GM19372 (cell line): ENCODE data around the gene DDAH1.
"Not testable (repeated sequence)": the region's sequence is repeated elsewhere in the genome, so short reads cannot be mapped to it uniquely, and the experiment has no call there.

Source experiments
- ATAC-seq: cut with Tn5 transposase; IDR thresholded peaks from one replicate; pipeline ENCODE4 v1.9.1; 2021; ENCODE audit warnings: mild to moderate bottlenecking, low read depth, moderate library complexity; ENCODE audit not compliant: unreplicated experiment

DDAH1 gene

DNA sequence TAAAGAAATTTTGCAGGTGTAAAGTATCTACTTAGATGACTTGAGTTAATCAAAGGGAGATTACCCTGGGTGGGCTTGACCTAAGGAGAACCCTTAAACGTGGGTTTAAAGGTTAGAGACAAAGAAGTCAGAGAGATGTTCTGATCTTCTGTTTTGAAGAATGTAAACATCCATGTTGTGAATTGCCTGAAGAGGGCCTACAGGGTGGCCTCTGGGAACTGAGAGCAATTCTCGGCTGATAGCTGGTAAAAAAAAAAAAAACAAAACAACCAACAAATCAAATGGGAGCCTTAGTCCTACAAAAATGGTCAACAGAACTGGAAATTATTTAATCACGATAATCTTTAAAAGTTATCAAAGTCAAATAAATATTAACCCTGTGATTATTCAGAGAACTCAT lies 99.1 kb downstream of the DDAH1 start:
- no peak for ATAC-seq

DNA sequence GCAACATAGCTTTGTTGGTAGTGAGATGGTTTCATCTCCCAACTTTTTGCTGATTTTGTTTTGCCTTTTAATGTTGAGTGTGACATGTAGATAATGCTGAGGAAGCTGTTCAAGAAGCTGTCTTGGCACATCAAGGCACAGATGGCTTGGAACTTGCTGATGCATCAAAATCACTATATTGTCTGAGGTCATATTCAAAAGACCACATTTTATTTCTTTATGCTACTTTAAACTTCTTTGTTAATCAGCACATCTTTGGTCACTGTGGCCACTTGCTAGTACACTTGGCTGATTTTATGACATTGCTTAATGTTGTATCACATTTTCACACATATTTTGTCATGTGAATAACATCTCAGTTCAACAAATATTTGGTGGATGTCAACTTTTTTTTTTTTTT lies 101.4 kb downstream of the DDAH1 start:
- no peak for ATAC-seq

DNA sequence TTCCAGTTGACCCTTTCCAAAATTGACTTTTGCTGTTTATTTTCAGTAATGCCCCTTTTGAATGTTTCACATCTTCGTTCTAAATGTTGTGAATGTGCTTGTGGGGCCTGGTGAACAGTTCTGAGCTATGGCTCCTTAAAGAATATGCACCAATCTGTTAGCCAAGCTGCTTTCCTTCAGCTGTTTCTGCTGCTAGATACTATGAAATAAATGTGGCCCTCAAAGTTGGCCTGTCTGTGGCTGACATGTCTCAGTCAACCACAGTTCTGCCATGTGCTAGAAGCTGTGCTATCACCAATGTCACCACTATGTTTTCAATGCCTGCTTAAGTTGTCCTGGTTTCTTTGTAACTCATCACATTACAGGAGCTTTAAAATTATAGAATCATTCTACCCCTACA lies 101.9 kb downstream of the DDAH1 start:
- no peak for ATAC-seq

DNA sequence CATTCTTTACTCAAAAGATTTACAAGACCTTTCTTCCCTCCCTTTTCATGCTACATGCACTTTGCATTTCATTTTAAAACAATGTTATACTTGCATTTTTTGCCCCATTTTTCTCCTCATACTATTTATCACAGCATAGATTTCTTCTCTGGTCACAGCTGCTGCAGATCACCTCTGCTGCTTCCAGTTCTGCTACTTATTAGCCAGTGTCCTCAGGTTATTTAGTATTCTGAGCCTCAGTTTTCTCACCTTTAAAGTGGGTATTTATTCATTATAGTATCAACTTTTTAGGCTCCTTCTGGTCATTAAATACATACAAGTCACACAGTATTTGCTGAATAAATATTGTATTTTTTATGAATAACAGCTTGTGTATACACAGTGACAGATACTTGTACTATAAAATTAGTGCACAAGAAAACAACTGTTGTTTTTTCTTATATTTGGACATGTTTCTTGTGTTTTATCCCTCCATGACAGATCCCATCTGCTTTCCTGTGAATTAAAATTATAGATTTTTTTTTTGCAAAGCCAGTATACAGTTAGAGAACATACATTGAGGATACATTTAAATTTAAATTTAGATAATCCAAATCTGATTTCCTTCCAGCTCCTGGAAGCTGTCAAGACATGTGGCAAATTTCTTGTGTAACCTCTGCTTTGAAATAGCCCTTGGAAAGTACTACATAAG lies 103.2 kb downstream of the DDAH1 start:
- ATAC-seq = no peak

GRCh38 chr1:85360730-85361493 lies 104.0 kb downstream of the DDAH1 start:
- ATAC-seq = no peak

- ATAC-seq = no peak
Observed at GRCh38 chr1:85359874-85360721, 104.9 kb downstream of the DDAH1 start.

DNA sequence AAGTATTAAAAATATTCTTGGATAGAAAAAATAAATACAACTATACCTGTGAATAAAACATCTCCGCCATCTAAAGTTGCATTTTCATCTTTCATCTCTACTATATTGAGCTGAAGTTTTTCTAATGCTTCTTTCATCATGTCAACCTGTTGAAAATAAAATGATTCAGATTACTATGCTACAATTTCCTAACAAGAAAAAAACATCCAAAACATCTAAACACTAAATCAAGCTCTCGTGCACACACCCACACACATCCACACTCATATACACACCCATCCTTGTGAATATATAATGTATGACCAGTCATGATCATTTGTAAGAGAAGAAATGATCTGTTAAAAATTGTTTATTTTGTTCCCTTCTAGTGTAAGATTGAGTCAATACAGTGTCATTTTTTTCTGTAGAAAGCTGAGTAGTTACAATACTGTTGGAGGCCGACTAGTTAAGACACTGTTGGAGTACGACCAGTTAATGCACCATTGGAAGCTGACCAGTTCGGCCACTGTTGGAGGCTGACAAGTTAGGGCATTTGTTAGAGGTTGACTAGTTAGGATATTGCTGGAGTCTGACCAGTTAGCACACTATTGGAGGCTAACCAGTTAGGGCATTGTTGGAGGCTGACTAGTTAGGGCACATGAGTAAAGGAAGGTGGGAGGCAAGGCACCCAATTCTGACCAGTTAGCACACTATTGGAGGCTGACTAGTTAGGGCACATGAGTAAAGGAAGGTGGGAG lies 106.1 kb downstream of the DDAH1 start:
- no peak for ATAC-seq

DNA sequence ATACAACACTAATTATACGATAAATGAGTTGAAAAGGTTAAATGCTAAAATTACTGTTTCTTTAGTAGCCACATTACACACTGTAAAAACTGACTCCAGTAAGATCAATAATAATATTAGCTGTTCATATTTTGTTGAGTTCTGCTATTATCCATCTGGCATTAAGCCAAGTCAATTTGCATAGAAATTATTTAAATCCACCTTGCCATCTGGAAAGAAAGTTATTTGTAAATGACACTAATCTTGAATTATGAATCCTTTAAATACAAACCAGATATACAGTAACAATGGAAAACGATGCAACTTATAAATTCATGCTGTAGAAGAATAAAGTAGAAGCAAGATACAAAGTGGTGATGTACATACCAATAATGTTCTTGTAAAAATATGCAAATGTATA lies 107.1 kb downstream of the DDAH1 start:
- no peak for ATAC-seq

DNA sequence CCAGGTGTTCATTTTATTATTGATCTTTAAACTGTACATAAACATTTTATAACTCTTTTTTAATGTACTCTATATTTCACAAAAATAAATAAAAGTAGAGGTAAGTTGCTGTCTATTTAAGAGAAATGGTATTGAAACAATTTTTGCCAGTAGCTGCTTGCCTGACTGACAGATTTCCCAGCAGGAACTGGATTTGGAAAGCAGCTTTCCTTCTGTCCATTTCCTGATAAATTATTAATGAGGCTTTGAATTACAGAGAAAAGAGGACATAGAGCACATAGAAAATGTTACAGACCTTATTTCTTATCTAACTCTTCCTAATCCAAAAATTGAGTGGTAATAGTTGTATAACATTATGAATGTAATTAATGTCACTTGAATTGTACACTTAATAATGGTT lies 108.8 kb downstream of the DDAH1 start:
- no peak for ATAC-seq

- ATAC-seq = no peak
Observed at GRCh38 chr1:85352055-85352454, 112.9 kb downstream of the DDAH1 start.

GRCh38 chr1:85351202-85351828 lies 113.6 kb downstream of the DDAH1 start:
- ATAC-seq = no peak

DNA sequence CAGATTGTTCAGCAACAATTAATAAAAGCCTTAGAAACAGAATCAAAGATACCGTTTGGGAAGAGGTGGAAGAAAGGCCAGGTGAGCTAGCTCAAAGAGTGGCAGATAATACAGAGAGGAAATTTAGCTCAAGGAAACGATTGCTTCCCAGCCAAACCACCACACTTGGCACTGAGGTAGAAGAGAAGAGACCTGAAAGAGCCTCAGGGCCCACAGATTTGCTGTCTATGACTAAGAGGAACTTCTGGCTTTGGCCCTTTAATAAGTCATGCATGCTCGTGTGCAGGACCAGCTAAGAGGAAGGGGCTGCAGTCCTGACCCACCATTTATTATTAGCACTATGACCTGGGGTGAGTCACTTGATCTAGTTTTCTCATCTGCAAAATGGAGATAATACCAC lies 115.7 kb downstream of the DDAH1 start:
- ATAC-seq = no peak

GRCh38 chr1:85347908-85348307 lies 117.1 kb downstream of the DDAH1 start:
- no peak for ATAC-seq

DNA sequence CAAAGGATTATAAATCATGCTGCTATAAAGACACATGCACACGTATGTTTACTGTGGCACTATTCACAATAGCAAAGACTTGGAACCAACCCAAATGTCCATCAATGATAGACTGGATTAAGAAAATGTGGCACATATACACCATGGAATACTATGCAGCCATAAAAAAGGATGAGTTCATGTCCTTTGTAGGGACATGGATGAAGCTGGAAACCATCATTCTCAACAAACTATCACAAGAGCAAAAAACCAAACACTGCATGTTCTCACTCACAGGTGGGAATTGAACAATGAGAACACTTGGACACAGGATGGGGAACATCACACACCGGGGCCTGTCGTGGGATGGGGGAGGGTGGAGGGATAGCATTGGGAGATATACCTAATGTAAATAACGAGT lies 117.7 kb downstream of the DDAH1 start:
- not testable (repeated sequence) for ATAC-seq

- ATAC-seq = no peak
Observed at GRCh38 chr1:85344256-85344694, 120.7 kb downstream of the DDAH1 start.

- no peak for ATAC-seq
Observed at GRCh38 chr1:85343612-85344255, 121.2 kb downstream of the DDAH1 start.

DNA sequence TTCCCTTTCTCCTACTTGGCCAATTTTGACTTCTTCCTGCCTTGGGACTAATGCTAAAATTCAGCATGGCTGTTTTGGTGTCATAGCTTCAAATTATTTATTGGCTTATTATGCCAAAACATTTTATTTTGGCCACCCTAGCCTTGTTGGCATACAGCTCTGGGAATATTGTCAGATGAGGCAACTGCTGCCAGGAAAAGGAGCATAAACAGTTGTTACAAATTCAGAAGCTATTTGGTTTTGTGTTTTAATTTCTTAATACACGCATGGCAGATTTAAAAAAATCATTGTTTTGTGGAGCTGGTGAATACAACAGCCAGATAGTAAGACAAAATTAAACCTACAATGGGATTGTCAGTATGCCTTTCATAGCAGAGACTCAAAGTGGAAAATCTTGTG lies 121.7 kb downstream of the DDAH1 start:
- no peak for ATAC-seq

GRCh38 chr1:85342207-85342606 lies 122.8 kb downstream of the DDAH1 start:
- ATAC-seq = no peak

GRCh38 chr1:85340427-85340826 lies 124.5 kb downstream of the DDAH1 start:
- no peak for ATAC-seq
